Central memory CD4-positive, alpha-beta T cell (primary cell): ENCODE data around the gene MEGF10.
"Not testable (repeated sequence)": the region's sequence is repeated elsewhere in the genome, so short reads cannot be mapped to it uniquely, and the experiment has no call there.

Experiments used
- DNase-seq: peaks from one replicate; pipeline ENCODE4 v3.0.0; 2022
- total RNA-seq, 3 experiments: gene quantifications; one replicate each; lab custom pipeline; 2026; lab: John Stamatoyannopoulos, UW

The MEGF10 gene
- total RNA-seq, result 0 reads per million in 3 experiments

DNA sequence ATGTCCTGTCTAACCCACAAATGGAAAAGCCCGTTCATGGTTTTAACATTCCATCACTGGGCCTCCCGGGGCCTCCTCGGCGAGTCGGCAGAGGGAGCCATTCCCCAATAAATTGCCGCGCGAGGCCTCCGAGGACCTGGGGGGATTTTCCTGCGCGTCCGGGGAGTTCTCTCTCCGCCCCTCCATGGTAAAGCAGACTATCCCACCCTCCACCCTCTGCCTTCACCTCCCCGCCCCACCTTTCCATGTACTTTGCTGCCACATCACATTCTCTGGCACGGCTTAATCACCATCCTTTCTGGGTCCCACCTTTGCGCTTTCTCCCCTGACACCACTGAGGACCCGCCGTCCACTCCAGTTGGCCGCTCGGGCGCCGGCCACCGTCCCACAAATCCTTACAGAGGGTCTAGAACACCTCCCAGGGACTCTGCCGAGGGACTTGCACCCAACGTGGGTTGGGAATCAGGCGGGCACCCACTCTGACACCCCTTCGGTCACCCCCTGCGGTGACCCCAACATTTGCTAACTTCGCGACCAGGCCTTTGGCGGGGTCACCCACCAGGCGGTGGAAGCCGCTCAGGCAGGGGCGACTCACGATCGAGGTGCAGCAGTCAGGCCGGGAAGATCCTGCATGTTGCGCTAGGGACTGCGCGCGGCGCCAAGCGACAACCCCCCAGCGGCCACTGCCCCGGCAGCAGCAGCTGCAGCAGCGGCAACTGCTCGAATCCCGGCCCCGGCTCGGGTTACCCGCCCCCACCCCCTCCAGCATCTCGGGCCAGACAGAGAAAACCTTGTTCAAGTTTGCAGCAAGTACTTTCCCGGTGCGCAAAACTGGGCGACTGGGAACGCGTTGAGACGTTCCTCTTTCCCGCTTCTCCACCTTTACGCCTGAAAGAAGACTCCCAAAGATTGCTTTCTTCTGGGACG lies at the start of gene MEGF10:
TSS of gene MEGF10 (plus strand) at position 778 of the 927 bp plus-strand sequence. CDS start 40,513 bp downstream, outside the sequence.
- DNase-seq, result no peak

GRCh38 chr5:127243011-127243410 lies 47.6 kb upstream of the MEGF10 start:
- DNase-seq, result no peak

- no peak for DNase-seq
These were observed 35.8 kb upstream of the MEGF10 start for GRCh38 chr5:127254729-127255284.

DNA sequence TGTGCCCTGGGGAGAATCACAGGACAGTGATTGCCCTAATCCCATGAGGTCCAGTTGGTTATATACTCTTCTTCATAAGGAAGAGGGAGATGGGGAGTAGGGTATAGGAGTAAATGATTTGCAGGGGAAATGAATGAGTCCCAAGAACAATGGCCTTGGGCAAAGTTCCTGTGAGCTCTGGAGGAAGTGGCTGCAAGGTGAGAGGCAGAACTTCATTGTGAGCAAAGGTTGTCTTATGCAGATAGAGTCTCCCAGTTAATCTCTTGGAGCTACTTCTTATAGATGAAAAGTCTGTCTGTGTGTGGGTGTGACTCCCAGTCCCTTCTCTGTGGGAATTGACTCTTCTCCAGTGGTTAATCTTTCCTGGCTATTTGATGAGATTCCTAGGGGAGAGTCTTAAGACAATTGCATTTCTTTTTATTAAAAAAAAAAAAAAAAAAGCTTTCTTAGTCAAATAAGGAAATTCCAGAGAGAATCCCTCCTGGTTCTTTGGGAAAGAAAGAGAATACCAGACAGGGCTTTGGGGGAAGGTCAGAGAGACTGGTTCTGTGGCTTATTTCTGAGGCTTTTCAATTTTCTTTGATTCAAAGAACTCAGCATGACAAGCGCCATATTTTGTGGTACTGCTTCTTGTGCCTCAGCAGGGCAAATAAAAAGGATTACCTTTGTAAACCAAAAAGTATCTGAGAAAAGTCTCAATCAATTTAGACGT lies 33.6 kb upstream of the MEGF10 start:
- DNase-seq, result no peak

- no peak for DNase-seq
These were observed 29.9 kb upstream of the MEGF10 start for GRCh38 chr5:127260686-127261085.

- not testable (repeated sequence) for DNase-seq
These were observed 25.1 kb upstream of the MEGF10 start for GRCh38 chr5:127265473-127265872.

DNA sequence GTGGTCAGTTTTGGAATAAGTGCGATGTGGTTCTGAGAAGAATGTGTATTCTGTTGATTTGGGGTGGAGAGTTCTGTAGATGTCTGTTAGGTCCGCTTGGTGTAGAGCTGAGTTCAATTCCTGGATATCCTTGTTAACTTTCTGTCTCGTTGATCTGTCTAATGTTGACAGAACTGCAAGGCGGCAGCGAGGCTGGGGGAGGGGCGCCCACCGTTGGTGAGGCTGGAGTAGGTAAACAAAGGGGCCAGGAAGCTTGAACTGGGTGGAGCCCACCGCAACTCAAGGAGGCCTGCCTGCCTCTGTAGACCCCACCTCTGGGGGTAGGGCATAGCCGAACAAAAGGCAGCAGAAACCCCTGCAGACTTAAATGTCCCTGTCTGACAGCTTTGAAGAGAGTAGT lies 22.3 kb upstream of the MEGF10 start:
- not testable (repeated sequence) for DNase-seq

GRCh38 chr5:127270713-127271112 lies 19.9 kb upstream of the MEGF10 start:
- not testable (repeated sequence) for DNase-seq

GRCh38 chr5:127275641-127276193 lies 14.9 kb upstream of the MEGF10 start:
- DNase-seq, result no peak

GRCh38 chr5:127280491-127281220 lies 9.9 kb upstream of the MEGF10 start:
- no peak for DNase-seq

GRCh38 chr5:127281609-127282008 lies 9.0 kb upstream of the MEGF10 start:
- no peak for DNase-seq

GRCh38 chr5:127288676-127289075 lies 1.9 kb upstream of the MEGF10 start:
- DNase-seq, result no peak

DNA sequence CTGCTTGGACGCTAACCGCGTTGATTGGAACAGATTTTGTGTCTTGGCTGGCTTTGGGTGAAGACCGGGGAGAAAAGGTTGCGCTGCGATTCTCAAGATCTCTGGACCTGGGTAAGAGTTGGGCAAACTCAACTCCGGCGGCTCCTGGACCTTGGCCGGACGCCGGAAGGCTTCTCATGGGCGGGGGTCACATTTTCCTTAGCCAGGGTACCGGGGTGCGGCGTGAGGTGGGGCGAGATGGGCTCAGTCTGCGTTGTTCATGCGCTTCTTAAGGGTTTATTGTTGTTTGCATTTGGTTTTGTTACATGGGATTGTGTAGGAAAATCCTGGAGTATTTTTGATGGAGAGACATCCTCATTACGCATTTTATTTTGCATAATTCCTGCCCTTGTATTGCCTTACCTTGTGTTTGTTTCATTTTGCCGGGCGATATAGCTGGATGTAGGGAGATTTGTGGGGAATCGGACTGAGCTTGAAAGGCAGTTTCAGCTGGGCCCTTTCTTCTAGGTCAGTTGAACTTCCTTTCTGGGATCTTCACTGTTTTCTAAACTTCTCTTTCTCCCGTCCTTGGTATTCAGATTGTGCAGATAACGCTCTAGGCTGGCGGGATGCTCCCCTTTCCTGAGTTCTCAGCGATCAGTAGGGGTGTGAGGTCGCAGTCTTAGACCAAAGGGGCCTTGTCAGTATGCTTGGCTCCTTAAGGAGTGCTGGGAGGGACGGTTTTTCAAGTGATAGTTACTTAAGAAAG lies 524 bp downstream of the MEGF10 start:
- no peak for DNase-seq

DNA sequence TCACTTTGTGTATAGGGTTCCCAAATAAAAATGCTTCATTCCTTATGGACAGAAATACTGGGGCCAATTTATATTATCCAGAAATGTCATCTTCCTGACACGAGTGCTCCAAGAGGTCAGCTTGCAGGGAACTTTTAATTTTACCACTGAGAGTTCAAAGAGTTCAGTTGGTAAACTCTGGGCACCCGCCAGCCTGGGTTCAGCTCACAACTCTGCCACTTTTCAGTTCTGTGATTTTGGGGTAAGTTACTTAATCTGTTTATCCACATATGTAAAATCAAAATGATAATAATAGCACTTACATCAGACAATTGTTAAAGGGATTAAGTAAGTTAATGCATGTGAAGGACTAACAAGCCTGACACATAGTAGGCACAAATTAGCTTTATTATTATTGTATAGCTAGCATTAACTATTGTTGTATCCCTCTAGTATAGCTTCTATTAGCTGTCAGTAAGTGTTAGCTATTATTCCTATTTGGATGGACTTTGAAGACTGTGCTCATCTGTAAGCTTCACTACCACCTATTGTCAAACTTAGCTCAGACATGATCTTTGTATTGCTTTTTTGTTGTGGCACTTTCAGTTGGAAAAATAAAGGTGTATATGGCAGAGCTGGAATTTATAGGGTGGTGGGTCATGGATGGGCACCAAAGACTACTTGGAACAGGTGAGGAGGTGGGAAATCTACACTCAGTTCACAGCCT lies 1.6 kb downstream of the MEGF10 start:
- no peak for DNase-seq

DNA sequence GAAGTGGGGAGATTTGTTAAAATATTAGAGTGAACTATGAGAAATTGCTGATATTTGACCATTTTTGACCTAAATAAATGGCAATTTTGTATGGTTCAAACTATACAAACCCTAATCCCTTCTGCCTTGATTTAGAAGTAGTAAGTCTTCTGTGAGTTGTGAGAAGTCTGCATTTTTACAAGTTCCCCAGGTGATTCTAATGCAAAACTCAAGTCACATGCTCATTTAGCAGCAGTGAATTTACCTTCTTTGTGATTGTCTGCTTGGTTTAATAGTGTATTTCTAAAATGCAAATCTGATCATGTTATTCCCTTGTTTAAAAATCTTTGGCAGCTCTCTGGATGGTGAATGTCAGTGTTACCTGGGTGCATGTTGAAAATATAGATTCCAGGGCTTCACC lies 2.8 kb downstream of the MEGF10 start:
- no peak for DNase-seq

DNA sequence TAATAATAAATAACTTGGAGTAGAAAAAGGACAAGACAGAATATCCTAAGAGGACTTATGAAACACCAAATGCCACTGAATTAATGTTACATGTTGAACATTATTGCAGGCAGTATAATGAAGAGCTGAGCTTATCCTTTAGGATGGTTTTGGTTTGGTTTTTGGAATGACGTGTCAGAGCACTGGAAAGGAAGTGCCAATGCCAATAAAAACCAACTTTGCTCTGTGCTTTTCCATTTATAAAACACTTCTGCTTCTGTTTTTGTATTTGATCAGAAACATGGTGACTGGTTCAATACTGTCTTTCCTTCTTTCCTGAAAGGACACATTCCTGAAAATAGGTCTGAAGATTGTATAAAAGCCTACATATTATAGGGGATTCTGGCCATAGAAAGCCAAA lies 4.2 kb downstream of the MEGF10 start:
- no peak for DNase-seq

GRCh38 chr5:127295454-127295853 lies 4.9 kb downstream of the MEGF10 start:
- DNase-seq, result no peak

DNA sequence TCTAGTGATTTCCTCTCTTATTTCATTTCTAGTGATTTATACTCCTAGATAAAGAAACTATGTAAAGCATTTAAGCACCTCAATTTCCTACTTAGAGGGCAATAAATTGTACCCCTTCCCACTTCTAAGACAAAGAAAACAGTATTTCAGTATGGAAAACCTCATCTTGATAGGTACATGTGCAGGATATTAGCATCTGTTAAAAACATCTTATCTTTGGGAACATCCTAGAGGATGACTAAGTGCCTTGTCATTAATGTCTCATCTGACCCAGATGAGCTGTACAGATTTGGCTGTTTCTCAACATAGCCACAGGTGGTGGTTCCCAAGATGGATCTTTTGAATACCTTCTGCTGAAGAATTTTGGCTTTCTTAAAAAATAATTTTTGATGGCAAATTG lies 5.7 kb downstream of the MEGF10 start:
- no peak for DNase-seq

DNA sequence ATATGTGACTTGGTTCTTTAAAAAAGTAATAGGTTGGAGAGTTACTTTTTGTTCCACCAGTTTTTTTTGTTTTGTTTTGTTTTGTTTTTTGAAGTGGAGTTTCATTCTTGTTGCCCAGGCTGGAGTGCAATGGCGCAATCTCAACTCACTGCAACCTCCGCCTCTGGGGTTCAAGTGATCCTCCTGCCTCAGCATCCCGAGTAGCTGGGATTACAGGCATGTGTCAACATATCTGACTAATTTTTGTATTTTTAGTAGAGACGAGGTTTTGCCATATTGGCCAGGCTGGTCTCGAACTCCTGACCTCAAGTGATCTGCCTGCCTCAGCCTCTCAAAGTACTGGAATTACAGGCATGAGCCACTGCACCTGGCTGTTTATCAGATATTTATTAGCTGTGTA lies 6.3 kb downstream of the MEGF10 start:
- DNase-seq, result not testable (repeated sequence)

DNA sequence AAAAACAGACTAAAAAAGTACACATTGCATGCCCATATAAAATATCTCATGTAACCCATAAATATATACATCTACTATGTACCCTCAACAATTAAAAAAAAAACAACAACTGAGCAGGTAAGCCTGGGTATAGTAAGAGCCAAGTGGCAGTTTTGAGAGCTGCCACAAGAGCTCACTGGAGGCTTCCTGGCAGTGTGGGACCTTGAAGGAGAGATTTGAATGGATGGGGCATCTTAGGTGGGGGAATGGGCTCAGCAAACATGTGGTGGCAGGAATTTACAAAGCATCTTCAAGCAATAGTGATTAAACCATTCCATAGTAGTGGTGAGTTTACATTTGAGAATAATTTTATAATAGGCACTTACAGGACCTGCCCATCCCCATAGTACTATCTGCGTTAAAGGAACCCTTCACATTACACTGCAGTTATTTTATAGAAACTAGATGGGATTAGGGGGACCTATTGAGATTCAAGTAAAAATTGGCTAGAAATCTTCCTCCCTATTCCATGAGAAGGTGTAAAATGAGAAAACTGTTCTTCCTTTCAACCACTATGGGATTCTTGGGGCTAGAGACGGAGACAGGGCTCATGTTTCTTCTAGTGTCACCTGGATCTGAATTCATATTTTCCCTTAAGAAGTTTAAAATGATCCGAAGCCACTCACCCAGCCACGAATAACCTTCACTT lies 6.9 kb downstream of the MEGF10 start:
- DNase-seq, result no peak
